K562 (cell line): ENCODE measurements around the gene SNX9. TPM values are rescaled to one million over a fixed set of nuclear protein-coding genes. Genes with fewer than 3 reads are reported as not detected.

ENCODE experiments used
- ARID2 ChIP-seq: fragments of 450-650 bp; IDR thresholded peaks from 2 replicates; pipeline ENCODE4 v1.6.1; 2017; ENCODE audit warnings: antibody characterized with exemption, mild to moderate bottlenecking
- FUS ChIP-seq: fragments of 200-400 bp; formaldehyde crosslinking; optimal IDR thresholded peaks from 2 replicates; pipeline ENCODE3; 2017; ENCODE audit warnings: low read depth, low read length
- KHSRP ChIP-seq: fragments of 450-650 bp; IDR thresholded peaks from 2 replicates; pipeline ENCODE4 v1.6.1; 2017
- L3MBTL2 ChIP-seq: fragments of 450-650 bp; IDR thresholded peaks from 2 replicates; pipeline ENCODE4 v1.6.1; 2016; ENCODE audit warnings: mild to moderate bottlenecking, moderate library complexity
- MLX ChIP-seq, 2 experiments: fragments of 450-650 bp in 1 of 2; sonication (generic) in 1 of 2; formaldehyde crosslinking; conservative IDR thresholded peaks; 2 replicates each; pipeline versions ENCODE4 v1.4.0 to v1.8.1; 2020 to 2022; ENCODE audit warnings: mild to moderate bottlenecking in 1 of 2, missing genetic modification reagents in 1 of 2
- MYBL2 ChIP-seq, 2 experiments: fragments of 450-650 bp in 1 of 2; sonication (generic) in 1 of 2; formaldehyde crosslinking in 1 of 2; IDR thresholded peaks; 2 replicates each; pipeline versions ENCODE4 v1.6.1 to v1.8.1; 2017 to 2022; ENCODE audit warnings: borderline replicate concordance in 1 of 2, inconsistent platforms in 1 of 2, low read depth in 1 of 2, mild to moderate bottlenecking in 1 of 2, missing genetic modification reagents in 1 of 2, moderate library complexity in 1 of 2
- NBN ChIP-seq: fragments of 450-650 bp; IDR thresholded peaks from 2 replicates; pipeline ENCODE4 v1.6.1; 2016; ENCODE audit warnings: low read depth, mild to moderate bottlenecking
- PATZ1 ChIP-seq: fragments of 250-450 bp; sonication (Bioruptor Pico); IDR thresholded peaks from 2 replicates; pipeline ENCODE4 v1.5.0; 2020; ENCODE audit warnings: mild to moderate bottlenecking, borderline replicate concordance
- RBM15 ChIP-seq: fragments of 200-400 bp; formaldehyde crosslinking; IDR thresholded peaks from 2 replicates; pipeline ENCODE4 v1.6.1; 2018; ENCODE audit warnings: mild to moderate bottlenecking, low read length, moderate library complexity; ENCODE audit not compliant: insufficient read depth
- SIN3A ChIP-seq, 2 experiments: fragments of 150-350 bp in 1 of 2; IDR thresholded peaks; 2 replicates each; pipeline ENCODE4 v1.6.1; 2011 to 2016; ENCODE audit warnings: borderline replicate concordance in 2 of 2, low read depth in 2 of 2, low read length in 2 of 2, mild to moderate bottlenecking in 2 of 2, moderate library complexity in 2 of 2; ENCODE audit not compliant: control insufficient read depth in 1 of 2
- U2AF2 ChIP-seq: fragments of 200-400 bp; formaldehyde crosslinking; optimal IDR thresholded peaks from 2 replicates; pipeline ENCODE3; 2017; ENCODE audit warnings: low read depth, mild to moderate bottlenecking, low read length
- ZNF324 ChIP-seq: fragments of 250-450 bp; sonication (Bioruptor Pico); IDR thresholded peaks from 2 replicates; pipeline ENCODE4 v1.4.0; 2020; ENCODE audit warnings: mild to moderate bottlenecking
- ZNF408 ChIP-seq: fragments of 250-450 bp; sonication (Bioruptor Pico); IDR thresholded peaks from 2 replicates; pipeline ENCODE4 v1.4.0; 2020; ENCODE audit warnings: low read depth, mild to moderate bottlenecking, moderate library complexity
- polyA plus RNA-seq, 8 experiments: library from polyadenylated mRNA; depleted of rRNA in 4 of 8; stranded (reverse) in 5 of 8; unstranded in 3 of 8; fragments of >200 nt; fragmentation: Nextera tagmentation in 2 of 8; fragmentation: Illumina TruSeq in 1 of 8; extraction: Ambion mirVana in 2 of 8; extraction: Trizol in 1 of 8; gene quantifications; 2 replicates each; pipeline versions ENCODE4 v1.2.1 to v1.2.3, GENCODE V29; 2011 to 2014; ENCODE audit warnings: inconsistent platforms in 1 of 8, missing spikeins in 1 of 8
- total RNA-seq, 7 experiments: library from RNA; depleted of rRNA in 6 of 7; stranded (reverse); fragments of >200 nt in 6 of 7; fragmentation: Illumina TruSeq in 2 of 7; extraction: Trizol in 2 of 7; gene quantifications; 2 replicates each; pipeline versions ENCODE4 v1.2.1 to v1.2.3, GENCODE V29; 2011 to 2021; ENCODE audit warnings: low replicate concordance in 1 of 7
- TF ChIP-seq, protein P1 (sequence below): fragments of 250-450 bp; sonication (Bioruptor Pico); IDR thresholded peaks from 2 replicates; pipeline ENCODE4 v1.9.0; 2021; ENCODE audit warnings: mild to moderate bottlenecking, inconsistent platforms
- TF ChIP-seq, protein P2 (sequence below): fragments of 450-650 bp; IDR thresholded peaks from 2 replicates; pipeline ENCODE4 v1.6.1; 2016; ENCODE audit warnings: mild to moderate bottlenecking

SNX9 gene
- total and polyA plus RNA-seq, 9 of the 15 experiments (the other 6 are each of a cell fraction or from before 2014, with no cell fraction given), result 6.0 to 81.7 (median 57.1) TPM

DNA sequence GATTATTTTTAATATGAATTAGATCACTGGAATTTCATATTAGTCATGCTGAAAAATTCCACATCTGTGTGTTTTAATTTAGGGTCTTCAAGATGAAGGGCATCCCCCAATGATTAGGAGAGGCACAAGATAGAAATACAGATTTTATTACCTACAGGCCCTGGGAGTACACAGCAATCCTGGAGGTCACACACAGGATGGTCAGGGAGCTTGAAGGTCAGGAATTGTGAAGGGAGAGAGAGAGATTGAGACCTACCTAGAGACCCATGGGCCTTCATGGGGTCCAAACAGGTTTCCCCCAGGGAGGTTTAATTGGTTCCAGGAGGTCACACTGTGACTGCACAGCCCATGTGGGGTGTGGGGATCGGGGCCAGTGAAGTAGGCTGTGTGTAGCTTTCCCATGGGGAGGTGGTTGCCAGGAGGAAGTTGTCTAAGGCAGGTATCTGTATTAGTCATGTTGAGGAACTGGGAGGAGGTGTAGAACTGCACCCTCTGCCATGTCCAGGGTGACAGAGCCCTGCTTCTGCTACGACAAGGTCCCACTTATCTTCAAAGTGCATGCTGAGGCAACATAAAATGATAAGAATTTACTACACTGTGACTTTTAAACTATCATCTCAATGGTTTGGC is 18.3 kb downstream of the SNX9 start (continued):
- no peak for TF ChIP-seq PATZ1 (CRISPR knock-in tag)
- no peak for TF ChIP-seq ZNF324 (CRISPR knock-in tag)
- TF ChIP-seq ZNF408 (CRISPR knock-in tag), result no peak
- 0 out of 2 replicates have a peak, but pooled peaks have one; percentile 44 for TF ChIP-seq NBN
- TF ChIP-seq KHSRP, result peak; percentile 26; the same call in 1 of the 2 replicates
- 0 out of 2 replicates have a peak, but pooled peaks have one; percentile 11 for TF ChIP-seq L3MBTL2
- TF ChIP-seq SIN3A (IDR thresholded peaks at IDR 0.05; ENCODE audit: borderline replicate concordance in 2 of 2, control insufficient read depth in 1 of 2, low read depth in 2 of 2, low read length in 2 of 2), result no peak
- no peak for TF ChIP-seq U2AF2
- no peak for TF ChIP-seq MLX (CRISPR knock-in tag; conservative IDR thresholded peaks at IDR 0.05)
- TF ChIP-seq MYBL2 (IDR thresholded peaks at IDR 0.05; ENCODE audit: low read depth), result no peak
- TF ChIP-seq MYBL2 (CRISPR knock-in tag; IDR thresholded peaks at IDR 0.05; ENCODE audit: borderline replicate concordance), result no peak
- TF ChIP-seq, protein P1, sequence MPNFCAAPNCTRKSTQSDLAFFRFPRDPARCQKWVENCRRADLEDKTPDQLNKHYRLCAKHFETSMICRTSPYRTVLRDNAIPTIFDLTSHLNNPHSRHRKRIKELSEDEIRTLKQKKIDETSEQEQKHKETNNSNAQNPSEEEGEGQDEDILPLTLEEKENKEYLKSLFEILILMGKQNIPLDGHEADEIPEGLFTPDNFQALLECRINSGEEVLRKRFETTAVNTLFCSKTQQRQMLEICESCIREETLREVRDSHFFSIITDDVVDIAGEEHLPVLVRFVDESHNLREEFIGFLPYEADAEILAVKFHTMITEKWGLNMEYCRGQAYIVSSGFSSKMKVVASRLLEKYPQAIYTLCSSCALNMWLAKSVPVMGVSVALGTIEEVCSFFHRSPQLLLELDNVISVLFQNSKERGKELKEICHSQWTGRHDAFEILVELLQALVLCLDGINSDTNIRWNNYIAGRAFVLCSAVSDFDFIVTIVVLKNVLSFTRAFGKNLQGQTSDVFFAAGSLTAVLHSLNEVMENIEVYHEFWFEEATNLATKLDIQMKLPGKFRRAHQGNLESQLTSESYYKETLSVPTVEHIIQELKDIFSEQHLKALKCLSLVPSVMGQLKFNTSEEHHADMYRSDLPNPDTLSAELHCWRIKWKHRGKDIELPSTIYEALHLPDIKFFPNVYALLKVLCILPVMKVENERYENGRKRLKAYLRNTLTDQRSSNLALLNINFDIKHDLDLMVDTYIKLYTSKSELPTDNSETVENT (CRISPR knock-in tag), result no peak
- TF ChIP-seq RBM15, result no peak
- TF ChIP-seq, protein P2, sequence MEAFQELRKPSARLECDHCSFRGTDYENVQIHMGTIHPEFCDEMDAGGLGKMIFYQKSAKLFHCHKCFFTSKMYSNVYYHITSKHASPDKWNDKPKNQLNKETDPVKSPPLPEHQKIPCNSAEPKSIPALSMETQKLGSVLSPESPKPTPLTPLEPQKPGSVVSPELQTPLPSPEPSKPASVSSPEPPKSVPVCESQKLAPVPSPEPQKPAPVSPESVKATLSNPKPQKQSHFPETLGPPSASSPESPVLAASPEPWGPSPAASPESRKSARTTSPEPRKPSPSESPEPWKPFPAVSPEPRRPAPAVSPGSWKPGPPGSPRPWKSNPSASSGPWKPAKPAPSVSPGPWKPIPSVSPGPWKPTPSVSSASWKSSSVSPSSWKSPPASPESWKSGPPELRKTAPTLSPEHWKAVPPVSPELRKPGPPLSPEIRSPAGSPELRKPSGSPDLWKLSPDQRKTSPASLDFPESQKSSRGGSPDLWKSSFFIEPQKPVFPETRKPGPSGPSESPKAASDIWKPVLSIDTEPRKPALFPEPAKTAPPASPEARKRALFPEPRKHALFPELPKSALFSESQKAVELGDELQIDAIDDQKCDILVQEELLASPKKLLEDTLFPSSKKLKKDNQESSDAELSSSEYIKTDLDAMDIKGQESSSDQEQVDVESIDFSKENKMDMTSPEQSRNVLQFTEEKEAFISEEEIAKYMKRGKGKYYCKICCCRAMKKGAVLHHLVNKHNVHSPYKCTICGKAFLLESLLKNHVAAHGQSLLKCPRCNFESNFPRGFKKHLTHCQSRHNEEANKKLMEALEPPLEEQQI, result peak; percentile 51
- TF ChIP-seq ARID2, result no peak
- TF ChIP-seq FUS, result no peak
